D721Med (cell line): ENCODE results near the gene ESR2.
A peak's percentile ranks its signal among the peaks of the same experiment; 100 is the strongest.

Experiments
- DNase-seq: peaks from one replicate; pipeline ENCODE4 v3.0.0; 2011; ENCODE audit warnings: low spot score; ENCODE audit not compliant: insufficient read length
- FAIRE-seq: peaks from 2 replicates; lab custom pipeline; 2011; peaks lifted over from hg19 to GRCh38; lab: Jason Lieb, UNC
- CTCF ChIP-seq: IDR thresholded peaks from 2 replicates; pipeline ENCODE4 v1.5.1; 2012; ENCODE audit warnings: mild to moderate bottlenecking, control low read depth; ENCODE audit not compliant: insufficient read depth; ENCODE audit errors: missing control alignments

Gene ESR2

GRCh38 chr14:64159588-64159987 is 134.6 kb downstream of the ESR2 start:
- no peak for DNase-seq
- TF ChIP-seq CTCF, result peak; percentile 17
- FAIRE-seq, result no peak

- DNase-seq (no peak), FAIRE-seq (no peak)
- TF ChIP-seq CTCF, result no peak
Measured at GRCh38 chr14:64158608-64159007, 135.6 kb downstream of the ESR2 start.

GRCh38 chr14:64149921-64150320 is 144.2 kb downstream of the ESR2 start:
- TF ChIP-seq CTCF, result no peak
- FAIRE-seq (no peak), DNase-seq (no peak)

GRCh38 chr14:64147126-64147790 is 146.9 kb downstream of the ESR2 start:
- DNase-seq, result no peak
- no peak for FAIRE-seq
- no peak for TF ChIP-seq CTCF

GRCh38 chr14:64137657-64138290 is 156.4 kb downstream of the ESR2 start:
- FAIRE-seq (no peak), DNase-seq (no peak)
- peak; percentile 27 for TF ChIP-seq CTCF

GRCh38 chr14:64126548-64126947 is 167.6 kb downstream of the ESR2 start:
- TF ChIP-seq CTCF, result no peak
- FAIRE-seq, result no peak

GRCh38 chr14:64125270-64125669 is 168.9 kb downstream of the ESR2 start:
- DNase-seq, result no peak
- no peak for FAIRE-seq
- TF ChIP-seq CTCF, result no peak

More at GRCh38 chr14:64126548-64126947, 167.6 kb downstream of the ESR2 start:
- no peak for DNase-seq
